GM18507 (cell line): ENCODE measurements around the gene ALDOB.

Source experiments
- DNase-seq: peaks from one replicate; pipeline ENCODE4 v3.0.0; 2011; ENCODE audit warnings: low read depth; ENCODE audit not compliant: insufficient read length; ENCODE audit errors: extremely low spot score
- FAIRE-seq: peaks from 2 replicates; lab custom pipeline; 2011; peaks lifted over from hg19 to GRCh38; lab: Jason Lieb, UNC

The ALDOB gene

DNA sequence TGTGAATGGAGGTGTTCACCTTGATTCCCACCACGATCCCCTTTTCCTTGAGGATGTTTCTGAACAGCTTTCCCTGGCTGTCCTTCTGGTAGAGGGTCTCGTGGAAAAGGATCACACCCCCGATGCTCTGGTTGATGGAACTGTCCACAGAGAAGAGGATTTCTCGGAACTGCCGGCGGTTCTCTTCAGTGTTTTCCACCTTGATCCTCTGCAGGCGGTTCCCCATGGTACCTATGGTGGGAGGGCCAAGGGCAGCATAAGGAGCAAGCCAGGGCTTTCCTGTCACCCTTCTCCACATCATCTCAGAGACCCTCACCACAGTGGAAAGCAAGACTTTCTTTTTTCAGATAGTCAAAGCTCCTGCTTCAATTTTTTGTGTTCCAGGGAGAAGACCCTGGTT is 5.8 kb downstream of the ALDOB start:
- FAIRE-seq (no peak), DNase-seq (no peak)

DNA sequence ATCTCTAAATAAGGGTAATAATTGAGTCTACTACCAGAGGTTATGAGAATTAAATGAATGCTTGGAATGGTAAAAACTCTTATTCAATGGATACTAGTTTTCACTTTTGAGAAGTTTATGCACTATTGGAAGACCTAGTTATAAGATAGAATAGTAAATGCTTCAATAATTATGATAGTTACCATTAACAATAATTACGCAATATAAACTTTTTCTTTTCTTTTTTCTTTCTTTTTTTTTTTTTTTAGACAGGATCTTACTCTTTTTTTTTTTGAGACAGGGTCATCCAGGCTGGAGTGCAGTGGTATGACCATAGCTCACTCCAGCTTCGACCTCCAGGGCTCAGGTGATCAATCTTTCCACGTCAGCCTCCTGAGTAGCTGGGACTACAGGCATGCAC is 6.7 kb downstream of the ALDOB start:
- DNase-seq = no peak
- FAIRE-seq = no peak

DNA sequence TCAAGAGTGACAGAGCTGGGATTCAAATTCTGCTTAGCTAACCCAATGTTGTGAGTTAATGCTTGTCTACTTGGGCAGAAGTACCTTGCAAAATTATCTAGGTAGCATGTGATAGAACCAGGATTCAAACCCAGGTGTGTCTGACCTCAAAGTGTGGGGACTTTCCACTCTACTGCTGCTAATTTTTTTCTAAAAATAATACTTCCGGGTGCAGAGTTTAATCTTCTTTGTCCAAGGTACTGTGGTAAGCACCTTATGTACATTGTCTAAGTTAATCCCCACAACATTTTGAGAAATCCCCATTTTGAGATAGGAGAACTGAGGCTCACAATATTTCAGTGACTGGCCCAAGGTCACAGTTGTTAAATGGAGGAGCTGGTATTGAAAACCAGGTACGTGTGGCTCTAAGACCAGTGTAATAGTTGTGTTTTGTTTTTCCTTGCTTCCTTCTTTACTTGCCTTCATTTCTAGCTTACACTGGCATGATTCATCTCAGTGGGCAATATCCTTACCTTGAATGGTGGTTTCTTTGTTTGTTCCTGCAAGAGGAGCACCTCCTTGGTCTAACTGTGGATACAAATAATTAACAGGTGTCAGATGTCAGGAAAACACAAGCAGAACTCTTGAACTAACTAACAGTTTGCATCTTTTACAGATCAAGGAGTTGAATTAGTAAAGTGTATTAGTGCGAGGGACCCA is 7.5 kb downstream of the ALDOB start:
- DNase-seq (no peak), FAIRE-seq (peak; percentile 54)

GRCh38 chr9:101427358-101427757 is 8.2 kb downstream of the ALDOB start:
- FAIRE-seq (no peak), DNase-seq (no peak)

- FAIRE-seq = no peak
These were observed 13.9 kb downstream of the ALDOB start for GRCh38 chr9:101421653-101422065.

GRCh38 chr9:101419863-101420262 is 15.7 kb downstream of the ALDOB start:
- DNase-seq (no peak), FAIRE-seq (no peak)

More at GRCh38 chr9:101421653-101422065, 13.9 kb downstream of the ALDOB start:
- no peak for DNase-seq

DNA sequence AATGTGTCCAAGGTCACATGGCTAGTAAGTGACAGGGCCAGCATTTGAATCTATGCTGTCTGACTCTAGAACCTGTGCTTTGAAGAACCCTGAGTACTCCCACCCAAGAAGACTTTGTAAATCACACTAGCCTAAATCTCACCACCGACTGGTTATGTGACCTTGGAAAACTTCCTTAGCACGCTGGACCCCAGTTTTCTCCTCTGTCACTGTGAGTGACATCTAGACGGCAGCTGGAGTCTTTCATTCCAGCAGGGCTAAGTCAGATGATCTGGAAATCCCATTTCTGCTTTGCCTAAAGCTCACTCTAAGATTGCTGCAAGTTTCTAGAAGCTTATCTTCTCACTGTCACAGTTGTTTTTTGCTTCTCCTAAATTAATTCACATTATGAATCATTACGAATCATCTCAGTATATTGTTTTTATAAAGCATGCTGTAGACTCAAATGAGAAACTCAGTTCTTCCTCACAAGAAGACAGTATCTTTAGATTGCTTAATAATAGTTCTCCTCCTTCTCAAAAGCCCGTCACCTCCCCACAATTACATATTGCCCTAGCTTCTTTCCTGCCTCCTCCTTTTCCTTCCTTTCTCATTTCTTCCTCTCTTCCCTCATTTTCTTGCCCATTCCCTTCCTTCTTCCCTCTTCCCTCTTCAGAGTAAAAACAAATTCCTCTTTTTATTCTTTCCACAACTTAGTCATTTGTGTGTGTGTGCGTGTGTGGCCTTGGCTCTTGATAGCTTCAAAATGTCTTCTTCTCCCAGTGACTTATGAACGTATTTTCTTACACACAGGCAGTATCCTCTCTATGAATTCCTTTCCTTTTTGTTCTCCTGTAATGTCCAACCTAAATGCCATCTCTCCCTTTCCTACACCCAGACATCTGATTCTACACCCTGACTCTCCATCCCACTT is 16.8 kb downstream of the ALDOB start:
- FAIRE-seq (no peak), DNase-seq (no peak)

DNA sequence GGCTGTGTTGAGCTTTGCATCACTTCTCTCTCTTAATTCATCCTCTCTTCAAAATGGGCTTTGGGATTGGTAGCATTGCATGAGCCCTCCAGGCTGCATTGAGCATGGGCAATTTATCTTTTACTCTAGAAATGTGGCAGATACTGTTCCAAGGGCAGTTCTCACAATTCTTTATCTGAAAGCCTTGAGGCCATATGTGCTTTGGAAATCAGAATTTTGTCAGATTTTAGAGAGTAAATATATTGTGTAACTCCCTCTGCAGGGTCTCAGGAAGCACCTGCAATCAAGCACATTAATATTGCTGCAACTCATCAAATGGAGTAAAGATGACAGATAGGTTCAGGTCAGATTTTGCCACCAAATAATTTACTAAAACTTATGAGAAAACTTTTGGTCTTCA is 17.6 kb downstream of the ALDOB start:
- DNase-seq (no peak), FAIRE-seq (no peak)

GRCh38 chr9:101417389-101417788 is 18.2 kb downstream of the ALDOB start:
- DNase-seq = no peak
- no peak for FAIRE-seq

- FAIRE-seq (no peak), DNase-seq (no peak)
These were observed 20.0 kb downstream of the ALDOB start for GRCh38 chr9:101415578-101415977.

GRCh38 chr9:101414839-101415238 is 20.7 kb downstream of the ALDOB start:
- FAIRE-seq = no peak
- no peak for DNase-seq

GRCh38 chr9:101409079-101409477 is 26.5 kb downstream of the ALDOB start:
- FAIRE-seq (no peak), DNase-seq (no peak)

GRCh38 chr9:101408374-101409078 is 27.0 kb downstream of the ALDOB start:
- FAIRE-seq = no peak
- DNase-seq = no peak

- FAIRE-seq = no peak
- DNase-seq = no peak
These were observed 31.9 kb downstream of the ALDOB start for GRCh38 chr9:101403516-101404285.

DNA sequence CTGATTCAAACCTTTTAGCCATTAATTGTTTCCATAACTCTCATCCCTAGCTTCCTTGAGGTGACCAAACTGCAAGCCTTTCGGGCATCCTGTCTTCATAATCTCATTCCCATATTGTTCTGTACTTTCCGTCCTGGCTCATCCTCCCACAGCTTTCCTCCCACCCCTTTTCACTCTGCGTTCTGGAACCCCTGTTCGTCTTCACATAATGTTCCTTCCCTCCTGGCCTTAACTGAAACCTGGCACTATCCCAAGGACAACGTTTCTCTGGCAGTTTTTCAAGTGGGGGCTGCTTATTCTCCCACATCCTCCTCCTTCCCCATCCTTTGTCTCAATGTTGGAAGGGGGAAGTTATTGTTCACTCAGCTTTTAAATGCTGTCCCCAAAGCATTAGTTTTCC is 35.5 kb downstream of the ALDOB start:
- DNase-seq (no peak), FAIRE-seq (no peak)

DNA sequence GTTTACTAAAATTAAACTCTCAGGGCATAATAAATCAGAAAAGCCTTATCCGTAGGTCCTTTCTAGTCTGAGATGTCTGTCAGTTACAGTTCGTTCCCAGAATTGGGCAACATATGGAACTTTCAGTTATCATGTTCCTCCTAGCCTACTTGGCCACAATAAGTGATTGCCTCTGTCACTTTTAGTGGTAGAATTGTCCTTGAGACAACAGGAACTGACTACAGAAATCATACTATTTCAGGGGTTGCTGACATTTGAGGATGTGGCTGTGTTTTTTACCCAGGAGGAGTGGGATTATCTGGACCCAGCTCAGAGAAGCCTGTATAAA is 36.0 kb downstream of the ALDOB start:
- FAIRE-seq = no peak
- no peak for DNase-seq

DNA sequence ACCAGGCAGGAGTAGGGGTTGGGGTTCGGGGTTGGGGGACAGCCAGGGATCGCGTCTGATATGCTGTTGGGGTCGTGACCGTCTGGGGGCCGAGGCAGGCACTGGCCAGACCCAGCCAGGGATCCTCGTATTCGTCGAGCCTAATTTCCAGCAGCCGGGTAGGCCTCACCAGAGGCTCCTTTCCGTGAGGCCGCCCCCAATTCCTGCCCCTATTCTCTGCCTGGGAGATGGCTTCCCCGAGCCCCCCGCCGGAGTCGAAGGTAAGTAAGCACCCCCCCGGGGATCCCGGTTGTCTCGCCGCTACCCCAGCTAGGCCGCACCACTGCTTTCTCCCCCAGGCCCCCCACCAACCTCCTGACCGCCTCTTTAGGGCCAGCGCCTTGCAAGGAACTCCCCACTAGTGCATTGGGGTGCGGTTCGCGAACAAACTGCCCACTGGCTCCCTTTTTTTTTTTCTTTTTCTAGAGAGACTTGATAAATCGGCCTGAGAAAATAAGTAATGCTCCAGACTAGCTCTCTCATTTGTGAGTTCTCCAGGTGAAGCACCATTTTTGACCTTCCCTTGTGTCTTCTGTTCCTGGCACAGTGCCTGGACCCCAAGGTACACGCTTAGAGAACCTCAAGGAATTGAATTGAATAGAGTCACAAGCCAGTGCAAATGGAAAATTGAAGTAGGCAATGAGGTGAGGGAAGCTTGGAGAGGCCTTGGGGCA is 36.5 kb downstream of the ALDOB start:
- no peak for DNase-seq
- no peak for FAIRE-seq

DNA sequence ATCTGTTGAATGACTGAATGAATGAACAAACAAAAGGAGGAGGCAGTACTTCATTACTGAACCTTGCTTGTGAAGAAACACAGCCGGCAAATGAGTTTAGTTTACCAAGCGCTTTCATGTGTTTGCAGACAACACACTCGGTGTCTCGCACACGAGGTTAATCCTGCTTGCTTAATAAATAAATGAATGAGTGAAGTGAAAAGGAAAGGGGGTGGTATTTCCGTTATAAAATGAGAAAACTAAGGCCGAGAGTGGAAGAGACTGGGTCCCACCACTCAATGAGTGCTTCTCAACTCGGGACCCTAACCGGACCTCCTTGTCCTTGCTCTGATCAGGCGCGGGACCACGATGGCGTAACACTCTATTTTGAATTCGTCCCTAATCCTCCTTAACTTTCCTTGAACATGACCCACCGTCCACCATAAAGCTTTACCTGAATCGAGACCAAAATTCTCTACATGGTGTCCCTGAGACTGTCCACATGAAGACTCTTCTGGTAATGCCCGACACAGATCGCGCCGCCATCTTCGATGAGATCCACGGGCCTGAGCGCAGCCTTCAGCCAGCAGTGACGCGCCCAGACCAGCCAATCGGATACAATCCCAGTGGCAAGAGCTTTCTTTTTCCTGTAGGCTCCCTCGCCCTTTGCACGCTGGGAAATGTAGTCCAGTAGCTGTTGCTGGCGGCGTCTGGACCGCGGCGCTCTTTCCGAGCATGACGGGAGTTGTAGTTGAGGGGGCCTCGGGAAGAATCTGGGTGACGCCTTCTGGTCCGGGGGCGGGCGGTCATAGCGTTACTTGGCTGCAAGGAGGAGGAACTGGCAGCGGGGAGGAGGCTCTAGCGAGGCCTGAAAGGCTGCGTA is 37.3 kb downstream of the ALDOB start, which contains the start of the genes MRPL50 and ZNF189:
TSS of gene MRPL50 (minus strand) at position 551 of the 862 bp plus-strand sequence. CDS start at position 525, 26 bp downstream.
TSS of gene ZNF189 (plus strand) at position 784 of the 862 bp plus-strand sequence. CDS start 306 bp downstream, outside the sequence.
- peak; percentile 99 for FAIRE-seq

More for the DNA sequence above, 37.3 kb downstream of the ALDOB start, which contains the start of the genes MRPL50 and ZNF189:
- peak; percentile 84 for DNase-seq
